GM12878 (cell line): ENCODE data around the gene PHYKPL. TPM values are rescaled to one million over a fixed set of nuclear protein-coding genes. Genes with fewer than 3 reads are reported as not detected.

ENCODE experiments used
- ATAC-seq: fragments of 200-7000 bp; cut with Tn5 transposase; 3 replicates; pipeline ENCODE4 v1.9.1; 2020; ENCODE audit warnings: mild to moderate bottlenecking, moderate library complexity
- BruUV-seq: library from RNA; stranded (reverse); fragments of 400-500 nt; replicated peaks from 2 replicates; lab custom pipeline; 2021; lab: Mats Ljungman, UMichigan
- CTCF ChIA-PET: fragments of 300-600 bp; sonication (Branson Sonifier 250); formaldehyde crosslinking; extraction: SDS; loops from one replicate; lab custom pipeline; 2021; ENCODE audit warnings: inconsistent platforms; lab: Yijun Ruan, JAX
- POLR2A ChIA-PET: fragments of 350-600 bp; formaldehyde crosslinking; extraction: SDS; loops from one replicate; lab custom pipeline; 2021; ENCODE audit warnings: inconsistent platforms; lab: Charles Lee
- RAD21 ChIA-PET: fragments of 300-600 bp; sonication (Branson Sonifier 250); formaldehyde crosslinking; loops from one replicate; lab custom pipeline; 2023; ENCODE audit warnings: antibody characterized with exemption; ENCODE audit not compliant: unreplicated experiment; lab: Charles Lee
- SMC1A ChIA-PET: fragments of 300-600 bp; sonication (Branson Sonifier 250); formaldehyde crosslinking; loops from one replicate; lab custom pipeline; 2023; ENCODE audit not compliant: unreplicated experiment, uncharacterized antibody; lab: Charles Lee
- DNase-seq: peaks from one replicate; pipeline ENCODE4 v3.0.0-alpha.2; 2011; ENCODE audit warnings: low read depth, low spot score
- FAIRE-seq: peaks from 3 replicates; lab custom pipeline; 2011; peaks lifted over from hg19 to GRCh38; lab: Jason Lieb, UNC
- H2AFZ ChIP-seq: 2 replicates; pipeline ENCODE4 v1.6.0; 2011; ENCODE audit warnings: low read depth, low read length, control low read depth; ENCODE audit not compliant: control insufficient read depth
- H3K27ac ChIP-seq: 2 replicates; pipeline ENCODE4 v1.5.1; 2011; ENCODE audit warnings: control low read depth; ENCODE audit not compliant: control insufficient read depth, insufficient read depth
- H3K27me3 ChIP-seq, 2 experiments: replicated peaks in 1 of 2; 2 replicates each; pipeline versions ENCODE4 v1.6.0 to v1.6.1; 2011; ENCODE audit warnings: low read length in 1 of 2; ENCODE audit not compliant: control insufficient read depth in 2 of 2, insufficient read depth in 2 of 2
- H3K36me3 ChIP-seq, 2 experiments: 2 replicates each; pipeline ENCODE4 v1.5.1; 2011; ENCODE audit warnings: low read length in 1 of 2; ENCODE audit not compliant: control insufficient read depth in 2 of 2, insufficient read depth in 2 of 2
- H3K4me1 ChIP-seq: 2 replicates; pipeline ENCODE4 v1.6.1; 2011; ENCODE audit warnings: mild to moderate bottlenecking, low read length, moderate library complexity, mixed read lengths; ENCODE audit not compliant: control insufficient read depth, insufficient read depth
- H3K4me2 ChIP-seq: 2 replicates; pipeline ENCODE4 v1.6.0; 2011; ENCODE audit warnings: control low read depth; ENCODE audit not compliant: control insufficient read depth, insufficient read depth
- H3K4me3 ChIP-seq: fragments of 200-600 bp; sonication (generic); 2 replicates; pipeline ENCODE4 v1.5.1; 2016
- H3K79me2 ChIP-seq: 2 replicates; pipeline ENCODE4 v1.6.0; 2011; ENCODE audit warnings: low read length; ENCODE audit not compliant: control insufficient read depth, insufficient read depth
- H3K9ac ChIP-seq: 2 replicates; pipeline ENCODE4 v1.8.0; 2011; ENCODE audit warnings: low read length, control low read depth, mixed read lengths; ENCODE audit not compliant: control insufficient read depth, insufficient read depth
- H3K9me3 ChIP-seq: replicated peaks from 3 replicates; pipeline ENCODE4 v1.5.1; 2011; ENCODE audit warnings: mild to moderate bottlenecking, low read length; ENCODE audit not compliant: control insufficient read depth, insufficient read depth
- H4K20me1 ChIP-seq: 2 replicates; pipeline ENCODE4 v1.6.0; 2011; ENCODE audit not compliant: control insufficient read depth, insufficient read depth
- BHLHE40 ChIP-seq, 2 experiments: fragments of 450-650 bp in 1 of 2; IDR thresholded peaks; 2 replicates each; pipeline ENCODE4 v1.6.1; 2011 to 2017; ENCODE audit warnings: low read depth in 2 of 2, borderline replicate concordance in 1 of 2, improper control_type of control experiment in 1 of 2, low read length in 1 of 2, mild to moderate bottlenecking in 1 of 2
- HDAC6 ChIP-seq: fragments of 200-600 bp; sonication (generic); IDR thresholded peaks from one replicate; pipeline ENCODE4 v1.8.0; 2017; ENCODE audit warnings: antibody characterized with exemption; ENCODE audit not compliant: unreplicated experiment
- RELA ChIP-seq: fragments of 450-650 bp; IDR thresholded peaks from 2 replicates; pipeline ENCODE4 v1.8.0; 2014; ENCODE audit warnings: borderline replicate concordance; ENCODE audit not compliant: partially characterized antibody
- RUNX3 ChIP-seq: IDR thresholded peaks from 2 replicates; pipeline ENCODE4 v1.6.1; 2012; ENCODE audit warnings: low read length, inconsistent platforms
- SUZ12 ChIP-seq: fragments of 200-600 bp; sonication (generic); IDR thresholded peaks from one replicate; pipeline ENCODE4 v1.6.1; 2018; ENCODE audit warnings: antibody characterized with exemption, mild to moderate bottlenecking; ENCODE audit not compliant: unreplicated experiment
- ZNF207 ChIP-seq: fragments of 450-650 bp; IDR thresholded peaks from 2 replicates; pipeline ENCODE4 v1.6.1; 2014; ENCODE audit warnings: antibody characterized with exemption, mild to moderate bottlenecking, borderline replicate concordance
- WGBS: methylation state at CpG from one replicate; pipeline ENCODE4 v1.1.6; 2016; ENCODE audit warnings: low lambda C conversion rate; ENCODE audit not compliant: insufficient replicate concordance, insufficient coverage; ENCODE audit errors: missing lambda C conversion rate; 5-methylcytosine and 5-hydroxymethylcytosine counted together
- in situ Hi-C: fragments of 300-500 bp; cut with MboI; formaldehyde crosslinking; loops from 9 replicates; pipeline ENCODE4 v1.14.3; 2018; ENCODE audit warnings: mixed read lengths
- intact Hi-C: fragments of 100-400 bp; cut with micrococcal nuclease; formaldehyde crosslinking; loops from one replicate; pipeline ENCODE4 v1.14.2; 2022; ENCODE audit not compliant: unreplicated experiment
- polyA plus RNA-seq, 11 experiments: library from polyadenylated mRNA; depleted of rRNA in 4 of 11; unstranded in 6 of 11; stranded (reverse) in 5 of 11; fragments of >200 nt; fragmentation: Nextera tagmentation in 4 of 11; fragmentation: Illumina TruSeq in 1 of 11; extraction: Ambion mirVana in 4 of 11; extraction: Trizol in 1 of 11; gene quantifications; 1 replicate in 1 of 11; 2 replicates in 10 of 11; pipeline versions ENCODE4 v1.2.1 to v1.2.3, GENCODE V29; 2011 to 2016; ENCODE audit warnings: inconsistent platforms in 2 of 11, missing spikeins in 2 of 11, low read depth in 1 of 11
- total RNA-seq, 4 experiments: library from RNA; depleted of rRNA in 3 of 4; stranded (reverse); fragments of >200 nt in 3 of 4; fragmentation: Illumina TruSeq in 1 of 4; extraction: Trizol in 1 of 4; gene quantifications; 2 replicates each; pipeline versions ENCODE4 v1.2.1 to v1.2.3, GENCODE V29; 2013 to 2021
- TF ChIP-seq, protein P1 (sequence below): fragments of 450-650 bp; IDR thresholded peaks from 2 replicates; pipeline ENCODE4 v1.6.1; 2016; ENCODE audit warnings: mild to moderate bottlenecking
- TF ChIP-seq, protein P2 (sequence below): IDR thresholded peaks from 2 replicates; pipeline ENCODE4 v1.6.1; 2011; ENCODE audit warnings: borderline replicate concordance, low read depth, mild to moderate bottlenecking, moderate library complexity, low read length; ENCODE audit not compliant: insufficient read depth, poor library complexity, severe bottlenecking
- TF ChIP-seq, protein P3 (sequence below): IDR thresholded peaks from 2 replicates; pipeline ENCODE4 v1.6.1; 2012; ENCODE audit warnings: improper control_type of control experiment, low read depth, low read length; ENCODE audit not compliant: insufficient replicate concordance
- TF ChIP-seq, protein P4 (sequence below): fragments of 450-650 bp; formaldehyde crosslinking; IDR thresholded peaks from 2 replicates; pipeline ENCODE4 v1.4.0; 2020; ENCODE audit warnings: mild to moderate bottlenecking, moderate library complexity
- TF ChIP-seq, protein P5 (sequence below): IDR thresholded peaks from 2 replicates; pipeline ENCODE4 v1.6.1; 2012; ENCODE audit warnings: low read depth, low read length, improper control_type of control experiment

Gene PHYKPL
- total and polyA plus RNA-seq, 10 of the 15 experiments (the other 5 are each of a cell fraction or from before 2014, with no cell fraction given) = 4.5 to 53.9 (median 25.6) TPM

DNA sequence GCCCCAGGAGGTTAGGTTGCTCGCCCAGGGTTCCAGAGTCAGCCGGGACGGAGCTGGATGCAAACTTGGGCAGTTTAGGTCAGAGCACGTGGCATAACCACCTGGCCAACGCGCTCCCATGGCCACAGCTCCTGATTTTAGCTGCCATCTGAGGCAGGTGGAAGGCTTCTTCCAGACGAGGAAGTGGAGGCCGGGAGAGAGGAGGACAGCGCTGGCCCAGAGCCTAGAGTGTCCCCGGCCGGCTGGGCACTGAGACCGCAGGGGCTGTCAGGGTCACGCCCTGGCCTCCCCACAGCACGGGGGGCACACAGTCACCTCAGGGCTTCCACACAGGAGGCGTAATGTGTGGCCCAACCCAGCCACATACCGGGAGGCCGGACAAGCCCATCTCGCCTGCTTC lies 16.1 kb upstream of the PHYKPL start:
- CTCF ChIA-PET = no interaction called here
- no TSS peak for BruUV-seq
- no peak for ATAC-seq
- no peak overlapping the region for H3K9ac ChIP-seq
- POLR2A ChIA-PET = no interaction called here
- no peaks in the 10 kb centered on the region for H3K36me3 ChIP-seq
- FAIRE-seq = no peak
- peaks cover 13% of the 10 kb centered on the region for H3K4me1 ChIP-seq
- DNase-seq = no peak
- intact Hi-C loops = no loop called here
- H3K4me3 ChIP-seq = no peak overlapping the region
- 68% methylated on average over 18 of the region's 18 CpGs for WGBS
- RAD21 ChIA-PET = no interaction called here
- H3K27ac ChIP-seq = no peak overlapping the region
- no peaks in the 10 kb centered on the region for H3K9me3 ChIP-seq
- no peaks in the 10 kb centered on the region for H3K79me2 ChIP-seq
- no peaks in the 10 kb centered on the region for H4K20me1 ChIP-seq
- SMC1A ChIA-PET = no interaction called here
- in situ Hi-C loops = no loop called here
- H3K27me3 ChIP-seq = no peaks in the 10 kb centered on the region
- no peak overlapping the region for H2AFZ ChIP-seq
- no peak overlapping the region for H3K4me2 ChIP-seq
- TF ChIP-seq, protein P1, sequence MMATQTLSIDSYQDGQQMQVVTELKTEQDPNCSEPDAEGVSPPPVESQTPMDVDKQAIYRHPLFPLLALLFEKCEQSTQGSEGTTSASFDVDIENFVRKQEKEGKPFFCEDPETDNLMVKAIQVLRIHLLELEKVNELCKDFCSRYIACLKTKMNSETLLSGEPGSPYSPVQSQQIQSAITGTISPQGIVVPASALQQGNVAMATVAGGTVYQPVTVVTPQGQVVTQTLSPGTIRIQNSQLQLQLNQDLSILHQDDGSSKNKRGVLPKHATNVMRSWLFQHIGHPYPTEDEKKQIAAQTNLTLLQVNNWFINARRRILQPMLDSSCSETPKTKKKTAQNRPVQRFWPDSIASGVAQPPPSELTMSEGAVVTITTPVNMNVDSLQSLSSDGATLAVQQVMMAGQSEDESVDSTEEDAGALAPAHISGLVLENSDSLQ = no peak
- TF ChIP-seq BHLHE40 (IDR thresholded peaks at IDR 0.05; ENCODE audit: borderline replicate concordance in 1 of 2, low read depth in 2 of 2, low read length in 1 of 2) (no peak), RELA (no peak), RUNX3 (no peak), ZNF207 (no peak), HDAC6 (no peak), SUZ12 (no peak)
- TF ChIP-seq, protein P2, sequence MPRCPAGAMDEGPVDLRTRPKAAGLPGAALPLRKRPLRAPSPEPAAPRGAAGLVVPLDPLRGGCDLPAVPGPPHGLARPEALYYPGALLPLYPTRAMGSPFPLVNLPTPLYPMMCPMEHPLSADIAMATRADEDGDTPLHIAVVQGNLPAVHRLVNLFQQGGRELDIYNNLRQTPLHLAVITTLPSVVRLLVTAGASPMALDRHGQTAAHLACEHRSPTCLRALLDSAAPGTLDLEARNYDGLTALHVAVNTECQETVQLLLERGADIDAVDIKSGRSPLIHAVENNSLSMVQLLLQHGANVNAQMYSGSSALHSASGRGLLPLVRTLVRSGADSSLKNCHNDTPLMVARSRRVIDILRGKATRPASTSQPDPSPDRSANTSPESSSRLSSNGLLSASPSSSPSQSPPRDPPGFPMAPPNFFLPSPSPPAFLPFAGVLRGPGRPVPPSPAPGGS = no peak
- TF ChIP-seq, protein P3, sequence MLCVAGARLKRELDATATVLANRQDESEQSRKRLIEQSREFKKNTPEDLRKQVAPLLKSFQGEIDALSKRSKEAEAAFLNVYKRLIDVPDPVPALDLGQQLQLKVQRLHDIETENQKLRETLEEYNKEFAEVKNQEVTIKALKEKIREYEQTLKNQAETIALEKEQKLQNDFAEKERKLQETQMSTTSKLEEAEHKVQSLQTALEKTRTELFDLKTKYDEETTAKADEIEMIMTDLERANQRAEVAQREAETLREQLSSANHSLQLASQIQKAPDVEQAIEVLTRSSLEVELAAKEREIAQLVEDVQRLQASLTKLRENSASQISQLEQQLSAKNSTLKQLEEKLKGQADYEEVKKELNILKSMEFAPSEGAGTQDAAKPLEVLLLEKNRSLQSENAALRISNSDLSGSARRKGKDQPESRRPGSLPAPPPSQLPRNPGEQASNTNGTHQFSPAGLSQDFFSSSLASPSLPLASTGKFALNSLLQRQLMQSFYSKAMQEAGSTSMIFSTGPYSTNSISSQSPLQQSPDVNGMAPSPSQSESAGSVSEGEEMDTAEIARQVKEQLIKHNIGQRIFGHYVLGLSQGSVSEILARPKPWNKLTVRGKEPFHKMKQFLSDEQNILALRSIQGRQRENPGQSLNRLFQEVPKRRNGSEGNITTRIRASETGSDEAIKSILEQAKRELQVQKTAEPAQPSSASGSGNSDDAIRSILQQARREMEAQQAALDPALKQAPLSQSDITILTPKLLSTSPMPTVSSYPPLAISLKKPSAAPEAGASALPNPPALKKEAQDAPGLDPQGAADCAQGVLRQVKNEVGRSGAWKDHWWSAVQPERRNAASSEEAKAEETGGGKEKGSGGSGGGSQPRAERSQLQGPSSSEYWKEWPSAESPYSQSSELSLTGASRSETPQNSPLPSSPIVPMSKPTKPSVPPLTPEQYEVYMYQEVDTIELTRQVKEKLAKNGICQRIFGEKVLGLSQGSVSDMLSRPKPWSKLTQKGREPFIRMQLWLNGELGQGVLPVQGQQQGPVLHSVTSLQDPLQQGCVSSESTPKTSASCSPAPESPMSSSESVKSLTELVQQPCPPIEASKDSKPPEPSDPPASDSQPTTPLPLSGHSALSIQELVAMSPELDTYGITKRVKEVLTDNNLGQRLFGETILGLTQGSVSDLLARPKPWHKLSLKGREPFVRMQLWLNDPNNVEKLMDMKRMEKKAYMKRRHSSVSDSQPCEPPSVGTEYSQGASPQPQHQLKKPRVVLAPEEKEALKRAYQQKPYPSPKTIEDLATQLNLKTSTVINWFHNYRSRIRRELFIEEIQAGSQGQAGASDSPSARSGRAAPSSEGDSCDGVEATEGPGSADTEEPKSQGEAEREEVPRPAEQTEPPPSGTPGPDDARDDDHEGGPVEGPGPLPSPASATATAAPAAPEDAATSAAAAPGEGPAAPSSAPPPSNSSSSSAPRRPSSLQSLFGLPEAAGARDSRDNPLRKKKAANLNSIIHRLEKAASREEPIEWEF = no peak
- TF ChIP-seq, protein P4, sequence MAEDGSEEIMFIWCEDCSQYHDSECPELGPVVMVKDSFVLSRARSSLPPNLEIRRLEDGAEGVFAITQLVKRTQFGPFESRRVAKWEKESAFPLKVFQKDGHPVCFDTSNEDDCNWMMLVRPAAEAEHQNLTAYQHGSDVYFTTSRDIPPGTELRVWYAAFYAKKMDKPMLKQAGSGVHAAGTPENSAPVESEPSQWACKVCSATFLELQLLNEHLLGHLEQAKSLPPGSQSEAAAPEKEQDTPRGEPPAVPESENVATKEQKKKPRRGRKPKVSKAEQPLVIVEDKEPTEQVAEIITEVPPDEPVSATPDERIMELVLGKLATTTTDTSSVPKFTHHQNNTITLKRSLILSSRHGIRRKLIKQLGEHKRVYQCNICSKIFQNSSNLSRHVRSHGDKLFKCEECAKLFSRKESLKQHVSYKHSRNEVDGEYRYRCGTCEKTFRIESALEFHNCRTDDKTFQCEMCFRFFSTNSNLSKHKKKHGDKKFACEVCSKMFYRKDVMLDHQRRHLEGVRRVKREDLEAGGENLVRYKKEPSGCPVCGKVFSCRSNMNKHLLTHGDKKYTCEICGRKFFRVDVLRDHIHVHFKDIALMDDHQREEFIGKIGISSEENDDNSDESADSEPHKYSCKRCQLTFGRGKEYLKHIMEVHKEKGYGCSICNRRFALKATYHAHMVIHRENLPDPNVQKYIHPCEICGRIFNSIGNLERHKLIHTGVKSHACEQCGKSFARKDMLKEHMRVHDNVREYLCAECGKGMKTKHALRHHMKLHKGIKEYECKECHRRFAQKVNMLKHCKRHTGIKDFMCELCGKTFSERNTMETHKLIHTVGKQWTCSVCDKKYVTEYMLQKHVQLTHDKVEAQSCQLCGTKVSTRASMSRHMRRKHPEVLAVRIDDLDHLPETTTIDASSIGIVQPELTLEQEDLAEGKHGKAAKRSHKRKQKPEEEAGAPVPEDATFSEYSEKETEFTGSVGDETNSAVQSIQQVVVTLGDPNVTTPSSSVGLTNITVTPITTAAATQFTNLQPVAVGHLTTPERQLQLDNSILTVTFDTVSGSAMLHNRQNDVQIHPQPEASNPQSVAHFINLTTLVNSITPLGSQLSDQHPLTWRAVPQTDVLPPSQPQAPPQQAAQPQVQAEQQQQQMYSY (CRISPR knock-in tag) = no peak
- TF ChIP-seq, protein P5, sequence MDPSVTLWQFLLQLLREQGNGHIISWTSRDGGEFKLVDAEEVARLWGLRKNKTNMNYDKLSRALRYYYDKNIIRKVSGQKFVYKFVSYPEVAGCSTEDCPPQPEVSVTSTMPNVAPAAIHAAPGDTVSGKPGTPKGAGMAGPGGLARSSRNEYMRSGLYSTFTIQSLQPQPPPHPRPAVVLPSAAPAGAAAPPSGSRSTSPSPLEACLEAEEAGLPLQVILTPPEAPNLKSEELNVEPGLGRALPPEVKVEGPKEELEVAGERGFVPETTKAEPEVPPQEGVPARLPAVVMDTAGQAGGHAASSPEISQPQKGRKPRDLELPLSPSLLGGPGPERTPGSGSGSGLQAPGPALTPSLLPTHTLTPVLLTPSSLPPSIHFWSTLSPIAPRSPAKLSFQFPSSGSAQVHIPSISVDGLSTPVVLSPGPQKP = no peak
